Measurements from ENCODE around the gene PROCA1. TPM values are rescaled to one million over a fixed set of nuclear protein-coding genes. Genes with fewer than 3 reads are reported as not detected.
A peak's percentile ranks its signal among the peaks of the same experiment; 100 is the strongest.

Gene PROCA1
- total RNA-seq, 1 donor from 2014 or later: 12.5 TPM

- H3K27ac ChIP-seq: peak overlapping the region; percentile 78
- H3K4me2 ChIP-seq: peak overlapping the region; percentile 51
- Mint-ChIP-seq H3K4me1 (peaks cover 26% of the 10 kb centered on the region), H3K27me3 (ENCODE audit: insufficient read depth, low read depth) (peaks cover 8% of the 10 kb centered on the region), H3K36me3 (peaks cover 28% of the 10 kb centered on the region), H3K9me3 (no peaks in the 10 kb centered on the region), H3K4me3 (no peak overlapping the region), H3K27ac (peak overlapping the region; percentile 57)
- no peak overlapping the region for H2AFZ ChIP-seq (replicated peaks)
- H3K9me3 ChIP-seq (ENCODE audit: low read depth): no peaks in the 10 kb centered on the region
- H3K9ac ChIP-seq: peak overlapping the region; percentile 60
- H3K4me3 ChIP-seq: no peak overlapping the region
- H3K79me2 ChIP-seq (ENCODE audit: low read depth): no peaks in the 10 kb centered on the region
- DNase-seq (ENCODE audit: low spot score): no peak
- peaks cover 27% of the 10 kb centered on the region for H3F3A ChIP-seq (ENCODE audit: low read depth)
- H4K20me1 ChIP-seq (ENCODE audit: low read depth): peaks cover 40% of the 10 kb centered on the region
- peaks cover 20% of the 10 kb centered on the region for H3K4me1 ChIP-seq
- H3K27me3 ChIP-seq: no peaks in the 10 kb centered on the region
- no peaks in the 10 kb centered on the region for H3K36me3 ChIP-seq
- TF ChIP-seq, protein P1, sequence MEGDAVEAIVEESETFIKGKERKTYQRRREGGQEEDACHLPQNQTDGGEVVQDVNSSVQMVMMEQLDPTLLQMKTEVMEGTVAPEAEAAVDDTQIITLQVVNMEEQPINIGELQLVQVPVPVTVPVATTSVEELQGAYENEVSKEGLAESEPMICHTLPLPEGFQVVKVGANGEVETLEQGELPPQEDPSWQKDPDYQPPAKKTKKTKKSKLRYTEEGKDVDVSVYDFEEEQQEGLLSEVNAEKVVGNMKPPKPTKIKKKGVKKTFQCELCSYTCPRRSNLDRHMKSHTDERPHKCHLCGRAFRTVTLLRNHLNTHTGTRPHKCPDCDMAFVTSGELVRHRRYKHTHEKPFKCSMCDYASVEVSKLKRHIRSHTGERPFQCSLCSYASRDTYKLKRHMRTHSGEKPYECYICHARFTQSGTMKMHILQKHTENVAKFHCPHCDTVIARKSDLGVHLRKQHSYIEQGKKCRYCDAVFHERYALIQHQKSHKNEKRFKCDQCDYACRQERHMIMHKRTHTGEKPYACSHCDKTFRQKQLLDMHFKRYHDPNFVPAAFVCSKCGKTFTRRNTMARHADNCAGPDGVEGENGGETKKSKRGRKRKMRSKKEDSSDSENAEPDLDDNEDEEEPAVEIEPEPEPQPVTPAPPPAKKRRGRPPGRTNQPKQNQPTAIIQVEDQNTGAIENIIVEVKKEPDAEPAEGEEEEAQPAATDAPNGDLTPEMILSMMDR (IDR thresholded peaks at IDR 0.05): no peak
- TF ChIP-seq EZH2 (IDR thresholded peaks at IDR 0.05): no peak
- no peak for TF ChIP-seq EZH2phosphoT487 (IDR thresholded peaks at IDR 0.05)
Measured at GRCh38 chr17:28702026-28702751, 9.5 kb downstream of the PROCA1 start.

DNA sequence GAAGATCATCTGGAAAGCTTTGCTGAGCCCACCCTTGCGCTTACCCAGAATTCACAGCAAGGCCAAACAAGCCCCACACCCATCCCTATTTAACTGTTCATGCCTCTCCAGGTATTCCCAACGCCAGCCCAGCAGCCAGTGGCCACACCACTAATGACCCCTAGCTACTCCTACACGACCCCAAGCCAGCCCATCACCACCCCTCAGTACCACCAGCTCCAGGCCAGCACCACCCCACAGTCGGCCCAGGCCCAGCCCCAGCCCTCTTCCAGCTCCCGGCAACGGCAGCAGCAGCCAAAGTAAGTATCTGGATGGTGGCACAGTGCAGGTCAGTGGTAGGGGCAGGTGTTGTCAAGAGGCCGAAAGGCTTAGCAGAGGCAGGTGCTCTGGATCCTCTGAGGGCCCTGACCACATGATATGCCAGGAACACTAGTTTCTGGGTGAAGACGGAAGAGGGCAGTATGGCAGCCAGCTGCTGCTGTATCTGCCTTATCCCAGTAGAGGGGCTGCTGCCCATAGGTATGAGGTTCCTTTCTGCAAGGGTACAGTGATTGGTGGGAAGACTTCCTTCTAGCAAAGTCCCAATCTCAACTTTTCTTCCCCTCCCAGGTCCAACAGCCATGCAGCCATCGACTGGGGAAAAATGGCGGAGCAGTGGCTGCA lies 10.7 kb downstream of the PROCA1 start:
- peaks cover 27% of the 10 kb centered on the region for H3F3A ChIP-seq (ENCODE audit: low read depth)
- H3K36me3 Mint-ChIP-seq: peaks cover 32% of the 10 kb centered on the region
- H3K27me3 Mint-ChIP-seq (ENCODE audit: insufficient read depth, low read depth): peaks cover 8% of the 10 kb centered on the region
- no peaks in the 10 kb centered on the region for H3K9me3 ChIP-seq (ENCODE audit: low read depth)
- peaks cover 22% of the 10 kb centered on the region for H3K4me1 Mint-ChIP-seq
- H2AFZ ChIP-seq (replicated peaks): no peak overlapping the region
- H3K27me3 ChIP-seq: no peaks in the 10 kb centered on the region
- H4K20me1 ChIP-seq (ENCODE audit: low read depth): peaks cover 34% of the 10 kb centered on the region
- H3K9me3 Mint-ChIP-seq: no peaks in the 10 kb centered on the region
- H3K36me3 ChIP-seq: no peaks in the 10 kb centered on the region
- H3K4me1 ChIP-seq: peaks cover 20% of the 10 kb centered on the region
- DNase-seq (ENCODE audit: low spot score): no peak
- H3K4me2 ChIP-seq: no peak overlapping the region
- no peak overlapping the region for H3K4me3 ChIP-seq
- H3K4me3 Mint-ChIP-seq: no peak overlapping the region
- H3K27ac ChIP-seq: no peak overlapping the region
- TF ChIP-seq EZH2 (IDR thresholded peaks at IDR 0.05) (no peak), EZH2phosphoT487 (IDR thresholded peaks at IDR 0.05) (no peak)
- TF ChIP-seq, protein P1 (IDR thresholded peaks at IDR 0.05): no peak
- no peak overlapping the region for H3K27ac Mint-ChIP-seq
- H3K9ac ChIP-seq: no peak overlapping the region
- H3K79me2 ChIP-seq (ENCODE audit: low read depth): no peaks in the 10 kb centered on the region

DNA sequence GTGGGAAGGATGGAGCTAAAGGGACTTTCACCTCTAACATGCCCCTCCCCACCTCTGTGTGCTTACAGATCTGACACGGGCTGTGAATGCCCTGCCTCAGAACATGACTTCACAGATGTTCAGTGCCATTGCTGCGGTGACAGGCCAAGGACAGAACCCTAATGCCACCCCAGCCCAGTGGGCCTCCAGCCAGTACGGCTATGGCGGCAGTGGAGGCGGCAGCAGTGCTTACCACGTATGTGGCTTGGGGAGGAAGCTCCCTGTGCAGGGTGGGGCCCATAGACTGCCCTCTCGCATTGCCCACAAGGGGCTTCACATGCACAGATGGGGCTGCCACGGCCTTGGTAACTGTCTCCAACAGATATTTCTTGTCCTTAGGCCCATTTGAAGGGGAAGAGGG lies 11.4 kb downstream of the PROCA1 start:
- Histone ChIP-seq H3K9ac (no peak overlapping the region), H3K36me3 (no peaks in the 10 kb centered on the region), H3K4me2 (no peak overlapping the region), H4K20me1 (ENCODE audit: low read depth) (peaks cover 34% of the 10 kb centered on the region), H3F3A (ENCODE audit: low read depth) (peaks cover 27% of the 10 kb centered on the region), H2AFZ (replicated peaks) (no peak overlapping the region), H3K27ac (no peak overlapping the region), H3K4me1 (peaks cover 20% of the 10 kb centered on the region), H3K9me3 (ENCODE audit: low read depth) (no peaks in the 10 kb centered on the region), H3K27me3 (no peaks in the 10 kb centered on the region), H3K79me2 (ENCODE audit: low read depth) (no peaks in the 10 kb centered on the region), H3K4me3 (no peak overlapping the region)
- Mint-ChIP-seq H3K4me1 (peaks cover 21% of the 10 kb centered on the region), H3K4me3 (no peak overlapping the region), H3K27me3 (ENCODE audit: insufficient read depth, low read depth) (peaks cover 6% of the 10 kb centered on the region), H3K27ac (no peak overlapping the region), H3K9me3 (no peaks in the 10 kb centered on the region), H3K36me3 (peaks cover 31% of the 10 kb centered on the region)
- no peak for DNase-seq (ENCODE audit: low spot score)
- no peak for TF ChIP-seq EZH2 (IDR thresholded peaks at IDR 0.05)
- no peak for TF ChIP-seq EZH2phosphoT487 (IDR thresholded peaks at IDR 0.05)
- TF ChIP-seq, protein P1 (IDR thresholded peaks at IDR 0.05): no peak
